HG03097 (cell line): Measurements from ENCODE around the gene RABGAP1.

Experiments used
- ATAC-seq: cut with Tn5 transposase; IDR thresholded peaks from one replicate; pipeline ENCODE4 v1.9.1; 2021; ENCODE audit not compliant: unreplicated experiment, low FRiP score

The RABGAP1 gene

DNA sequence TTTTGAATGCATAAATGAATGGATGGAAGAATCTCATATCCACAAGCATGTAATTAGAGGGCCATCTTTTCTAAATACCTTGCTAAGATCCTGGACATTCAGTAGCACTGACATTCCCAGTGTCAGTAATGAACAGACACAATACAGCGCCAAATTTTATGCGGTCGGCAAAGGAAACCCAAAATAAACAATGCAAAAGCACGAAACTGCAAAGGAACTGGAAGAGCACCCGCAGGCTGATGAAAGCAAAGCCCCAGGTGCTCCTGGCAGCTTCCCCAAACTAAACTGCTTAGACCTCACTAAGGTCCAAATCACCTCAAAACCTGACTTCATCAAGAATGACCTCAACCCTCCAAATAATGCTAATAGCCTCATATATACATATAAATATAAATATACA, 194.6 kb downstream of the RABGAP1 start:
- ATAC-seq, result no peak

DNA sequence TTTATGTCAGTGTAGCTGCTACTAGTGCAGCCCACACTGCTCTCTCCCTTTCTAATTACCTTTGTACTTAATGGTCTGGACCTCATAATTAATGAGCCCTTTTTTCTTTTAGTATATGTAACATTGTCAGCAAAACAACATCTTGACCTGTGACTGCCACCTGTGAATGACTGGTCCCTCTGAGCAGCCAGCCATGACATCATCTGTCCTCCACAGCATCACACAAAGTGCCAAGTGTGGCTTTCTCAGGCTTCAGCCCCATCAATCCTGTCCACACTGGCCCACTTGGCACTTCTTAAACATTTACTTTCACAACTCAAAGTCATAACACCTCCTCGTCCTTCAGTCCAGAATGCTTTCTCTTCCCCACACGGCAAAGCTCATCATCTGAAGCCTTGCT, 197.3 kb downstream of the RABGAP1 start:
- ATAC-seq, result no peak

DNA sequence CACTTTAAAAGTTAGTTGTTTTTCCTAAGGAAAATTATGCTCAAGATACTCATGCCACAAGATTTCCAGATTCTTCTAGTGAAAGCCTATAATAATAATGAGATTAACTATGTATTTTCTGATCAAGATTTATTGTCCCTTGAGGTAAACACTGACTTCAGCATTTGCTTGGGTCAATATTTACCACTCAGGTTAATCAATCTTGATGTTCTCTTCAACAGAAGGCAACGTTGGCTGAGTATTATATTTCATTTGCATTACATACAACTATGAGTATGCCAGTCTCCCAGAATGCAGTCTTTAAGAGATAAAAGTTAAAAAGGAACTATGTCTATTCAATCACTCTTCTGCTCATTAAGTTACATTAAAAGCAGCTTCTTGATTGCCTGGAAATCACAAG, 208.2 kb downstream of the RABGAP1 start:
- ATAC-seq, result no peak

DNA sequence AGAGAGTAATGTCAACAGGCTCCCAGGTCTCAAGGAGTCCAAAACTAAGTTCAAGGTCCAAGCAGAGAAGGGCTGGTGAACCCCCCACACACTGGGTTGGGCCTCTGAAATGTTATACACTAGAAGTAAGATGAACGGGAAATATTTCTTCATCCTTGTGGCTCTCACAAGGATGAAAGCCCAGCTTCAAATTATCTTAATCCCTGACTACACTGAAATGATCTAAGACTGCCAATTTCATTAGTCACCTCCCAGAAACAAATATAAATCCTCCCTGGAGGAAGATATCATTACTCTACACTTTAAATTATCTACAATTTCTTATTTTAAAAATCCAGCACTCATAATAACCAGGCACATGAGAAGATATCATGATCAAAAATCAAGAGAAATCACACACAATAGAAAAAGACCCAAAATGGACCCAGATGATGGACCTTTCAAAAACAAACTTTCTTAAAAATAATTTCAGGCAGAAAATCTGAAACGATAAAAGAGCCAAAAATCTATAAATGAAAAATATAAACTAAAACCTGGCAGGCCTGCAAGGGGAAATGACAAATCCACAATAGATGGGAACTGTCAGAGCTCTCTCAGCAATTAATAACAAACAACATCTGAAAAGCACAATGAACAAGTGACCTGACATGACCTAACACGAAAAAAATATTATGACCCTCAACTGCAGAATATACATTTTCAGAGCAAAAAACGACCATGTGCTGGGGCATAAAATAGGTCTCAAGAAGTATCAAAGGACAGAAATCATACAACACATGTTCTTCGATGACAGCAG, 210.1 kb downstream of the RABGAP1 start:
- ATAC-seq, result no peak
